Prostate gland (tissue), 2 donors: Measurements from ENCODE around the gene ACSS1. TPM values are rescaled to one million over a fixed set of nuclear protein-coding genes. Genes with fewer than 3 reads are reported as not detected.

Experiments
- DNase-seq: peaks from one replicate; pipeline ENCODE4 v3.0.0-alpha.2; 2019; ENCODE audit warnings: low spot score
- H3K27ac ChIP-seq, 2 donors: fragments of 200-600 bp; sonication (generic); 2 replicates each; pipeline ENCODE4 v1.5.1; 2017 to 2019
- H3K27me3 ChIP-seq: fragments of 200-600 bp; sonication (generic); replicated peaks from 2 replicates; pipeline ENCODE4 v1.5.1; 2019; ENCODE audit not compliant: insufficient read depth
- H3K36me3 ChIP-seq, 2 donors: fragments of 200-600 bp; sonication (generic); 1 replicate in 1 of 2; 2 replicates in 1 of 2; pipeline versions ENCODE4 v1.5.1 to v1.8.1; 2017 to 2019
- H3K4me1 ChIP-seq: fragments of 200-600 bp; sonication (generic); replicated peaks from 2 replicates; pipeline ENCODE4 v1.5.1; 2019
- H3K4me3 ChIP-seq, 2 donors: fragments of 200-600 bp; sonication (generic); 2 replicates each; pipeline ENCODE4 v1.5.1; 2017 to 2019
- H3K9me3 ChIP-seq: fragments of 200-600 bp; sonication (generic); 2 replicates; pipeline ENCODE4 v1.5.1; 2017
- CTCF ChIP-seq, 4 experiments: fragments of 200-600 bp in 2 of 4; fragments of 450-650 bp in 2 of 4; sonication (generic) in 2 of 4; IDR thresholded peaks; 1 replicate in 3 of 4; 2 replicates in 1 of 4; pipeline ENCODE4 v1.5.1; 2016 to 2019; ENCODE audit warnings: antibody characterized with exemption in 4 of 4, mild to moderate bottlenecking in 2 of 4, moderate library complexity in 2 of 4
- POLR2A ChIP-seq: fragments of 450-650 bp; IDR thresholded peaks from one replicate; pipeline ENCODE4 v1.6.1; 2016; ENCODE audit warnings: antibody characterized with exemption, mild to moderate bottlenecking
- POLR2AphosphoS5 ChIP-seq: sonication (generic); formaldehyde crosslinking; IDR thresholded peaks from one replicate; pipeline ENCODE4 v1.6.1; 2017; ENCODE audit warnings: antibody characterized with exemption
- WGBS: methylation state at CpG from one replicate; pipeline ENCODE4 v1.1.5; 2018; 5-methylcytosine and 5-hydroxymethylcytosine counted together
- intact Hi-C: fragments of 100-400 bp; cut with DNase I; formaldehyde crosslinking; loops from one replicate; pipeline ENCODE4 v1.14.2; 2022
- total RNA-seq, 2 donors: library from RNA; depleted of rRNA; stranded (reverse); fragments of >200 nt; gene quantifications; one replicate each; pipeline ENCODE4 v1.1.0, GENCODE V29; 2016

Gene ACSS1
- total RNA-seq, 2 donors from 2014 or later = 111 to 170 TPM

GRCh38 chr20:24963672-24964505, 94.0 kb downstream of the ACSS1 start:
- 96% methylated on average over 20 of the region's 21 CpGs for WGBS
- Histone ChIP-seq H3K9me3 (no peaks in the 10 kb centered on the region), H3K27ac (no peak overlapping the region), H3K4me1 (no peaks in the 10 kb centered on the region), H3K4me3 (no peak overlapping the region), H3K36me3 (no peaks in the 10 kb centered on the region), H3K27me3 (no peaks in the 10 kb centered on the region)
- TF ChIP-seq POLR2AphosphoS5 (no peak), CTCF (IDR thresholded peaks at IDR 0.05) (no peak), POLR2A (no peak)
- no peak for DNase-seq
- intact Hi-C loops = no loop called here

- TF ChIP-seq CTCF (IDR thresholded peaks at IDR 0.05) (no peak), POLR2A (no peak)
- H3K36me3 ChIP-seq = no peaks in the 10 kb centered on the region
- H3K27me3 ChIP-seq = no peaks in the 10 kb centered on the region
- no peak for DNase-seq
- intact Hi-C loops = no loop called here
- H3K4me3 ChIP-seq = no peak overlapping the region
- H3K9me3 ChIP-seq = no peaks in the 10 kb centered on the region
- no peaks in the 10 kb centered on the region for H3K4me1 ChIP-seq
- 88% methylated on average over 6 of the region's 6 CpGs for WGBS
- H3K27ac ChIP-seq = no peak overlapping the region
These were observed 95.4 kb downstream of the ACSS1 start for GRCh38 chr20:24962510-24962909.

DNA sequence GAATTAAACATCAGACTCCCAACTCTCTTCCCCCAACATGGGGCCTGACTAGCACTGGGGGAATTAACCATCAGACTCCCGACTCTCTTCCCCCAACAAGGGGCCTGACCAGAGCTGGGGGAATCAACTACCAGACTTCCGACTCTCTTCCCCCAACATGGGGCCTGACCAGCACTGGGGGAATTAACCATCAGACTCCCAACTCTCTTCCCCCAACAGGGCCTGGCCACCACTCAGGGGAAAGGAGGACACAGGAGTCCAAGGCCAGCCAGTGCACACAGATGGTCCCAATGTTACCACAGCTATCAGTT, 95.8 kb downstream of the ACSS1 start:
- intact Hi-C loops = no loop called here
- Histone ChIP-seq H3K27ac (no peak overlapping the region), H3K27me3 (no peaks in the 10 kb centered on the region), H3K4me1 (no peaks in the 10 kb centered on the region), H3K4me3 (no peak overlapping the region), H3K36me3 (no peaks in the 10 kb centered on the region), H3K9me3 (no peaks in the 10 kb centered on the region)
- 95% methylated on average over 2 of the region's 2 CpGs for WGBS
- TF ChIP-seq POLR2AphosphoS5 = no peak
- no peak for TF ChIP-seq CTCF (IDR thresholded peaks at IDR 0.05)
- TF ChIP-seq POLR2A = no peak
- no peak for DNase-seq

GRCh38 chr20:24961384-24962181, 96.4 kb downstream of the ACSS1 start:
- intact Hi-C loops = no loop called here
- WGBS = 85% methylated on average over 20 of the region's 20 CpGs
- no peak overlapping the region for H3K27ac ChIP-seq
- TF ChIP-seq CTCF (IDR thresholded peaks at IDR 0.05) (no peak), POLR2A (no peak), POLR2AphosphoS5 (no peak)
- no peaks in the 10 kb centered on the region for H3K4me1 ChIP-seq
- H3K36me3 ChIP-seq = no peaks in the 10 kb centered on the region
- no peak for DNase-seq
- H3K9me3 ChIP-seq = no peaks in the 10 kb centered on the region
- H3K4me3 ChIP-seq = no peak overlapping the region
- no peaks in the 10 kb centered on the region for H3K27me3 ChIP-seq
